K562 (cell line): ENCODE data around the gene PFN3. TPM values are rescaled to one million over a fixed set of nuclear protein-coding genes. Genes with fewer than 3 reads are reported as not detected.

ENCODE experiments used
- ATAC-seq: fragments of 200-7000 bp; cut with Tn5 transposase; 3 replicates; pipeline ENCODE4 v1.9.1; 2020; ENCODE audit warnings: moderate library complexity
- BruUV-seq: library from RNA; stranded (reverse); fragments of 400-500 nt; replicated peaks from 2 replicates; lab custom pipeline; 2021; lab: Mats Ljungman, UMichigan
- CTCF ChIA-PET: fragments of 300-600 bp; formaldehyde crosslinking; extraction: SDS; loops from one replicate; lab custom pipeline; 2021; ENCODE audit warnings: low intra/inter-chr PET ratio; lab: Yijun Ruan, JAX
- POLR2A ChIA-PET: fragments of 300-600, 350-650 bp; sonication (Branson Sonifier 250); formaldehyde crosslinking; extraction: SDS; loops from one replicate; lab custom pipeline; 2021; ENCODE audit warnings: antibody characterized with exemption, inconsistent platforms; lab: Yijun Ruan, JAX
- DNase-seq, 4 experiments: peaks; one replicate each; pipeline versions ENCODE4 v3.0.0 to v3.0.0-alpha.2; 2011 to 2018; ENCODE audit warnings: low spot score in 3 of 4, mixed read lengths in 3 of 4; ENCODE audit errors: extremely low read depth in 1 of 4
- FAIRE-seq: peaks from 2 replicates; lab custom pipeline; 2011; peaks lifted over from hg19 to GRCh38; lab: Jason Lieb, UNC
- H2AFZ ChIP-seq: 2 replicates; pipeline ENCODE4 v1.6.0; 2011; ENCODE audit warnings: low read depth, low read length, control low read depth, inconsistent platforms
- H3K27ac ChIP-seq: fragments of 200-600 bp; 3 replicates; pipeline ENCODE4 v1.8.0; 2011; ENCODE audit warnings: low read depth, mild to moderate bottlenecking, control low read depth, inconsistent platforms, low read length, moderate library complexity, mixed read lengths; ENCODE audit errors: extremely low read depth
- H3K27me3 ChIP-seq, 2 experiments: fragments of 300-600 bp in 1 of 2; 2 replicates in 1 of 2; 3 replicates in 1 of 2; pipeline versions ENCODE4 v1.6.0 to v1.8.0; 2011; ENCODE audit warnings: inconsistent platforms in 2 of 2, low read length in 2 of 2, mild to moderate bottlenecking in 1 of 2, mixed read lengths in 1 of 2, moderate library complexity in 1 of 2; ENCODE audit not compliant: control insufficient read depth in 2 of 2, insufficient read depth in 2 of 2
- H3K36me3 ChIP-seq: fragments of 300-600 bp; 3 replicates; pipeline ENCODE4 v1.8.0; 2011; ENCODE audit warnings: mild to moderate bottlenecking, low read length, inconsistent platforms; ENCODE audit not compliant: control insufficient read depth, insufficient read depth
- H3K4me1 ChIP-seq, 2 experiments: fragments of 200-600 bp in 1 of 2; replicated peaks in 1 of 2; 2 replicates in 1 of 2; 3 replicates in 1 of 2; pipeline versions ENCODE4 v1.5.1 to v1.8.0; 2011; ENCODE audit warnings: inconsistent platforms in 2 of 2, low read length in 2 of 2, mild to moderate bottlenecking in 1 of 2, mixed read lengths in 1 of 2, moderate library complexity in 1 of 2; ENCODE audit not compliant: control insufficient read depth in 2 of 2, insufficient read depth in 2 of 2
- H3K4me2 ChIP-seq: 2 replicates; pipeline ENCODE4 v1.6.1; 2011; ENCODE audit warnings: low read length, control low read depth, inconsistent platforms, mixed read lengths; ENCODE audit not compliant: insufficient read depth
- H3K4me3 ChIP-seq: fragments of 200-600 bp; sonication (generic), shearing (Covaris generic); 2 replicates; pipeline ENCODE4 v1.5.1; 2016; ENCODE audit warnings: control low read depth, inconsistent platforms
- H3K79me2 ChIP-seq: fragments of 200-600 bp; 3 replicates; pipeline ENCODE4 v1.8.0; 2011; ENCODE audit warnings: low read length, inconsistent platforms; ENCODE audit not compliant: control insufficient read depth, insufficient read depth
- H3K9ac ChIP-seq, 2 experiments: 2 replicates each; pipeline versions ENCODE4 v1.6.0 to v1.6.1; 2011; ENCODE audit warnings: low read depth in 2 of 2, low read length in 2 of 2, control low read depth in 1 of 2, inconsistent platforms in 1 of 2, mild to moderate bottlenecking in 1 of 2, mixed read lengths in 1 of 2; ENCODE audit not compliant: insufficient read depth in 1 of 2
- H3K9me1 ChIP-seq: one replicate; pipeline ENCODE4 v1.6.0; 2011; ENCODE audit warnings: inconsistent platforms, mild to moderate bottlenecking, low read length, moderate library complexity; ENCODE audit not compliant: control insufficient read depth, insufficient read depth
- H3K9me3 ChIP-seq: replicated peaks from 2 replicates; pipeline ENCODE4 v1.5.1; 2011; ENCODE audit warnings: low read depth, low read length, inconsistent platforms; ENCODE audit not compliant: control insufficient read depth, insufficient read depth
- H4K20me1 ChIP-seq: replicated peaks from 2 replicates; pipeline ENCODE4 v1.6.1; 2011; ENCODE audit warnings: low read length, inconsistent platforms, mixed read lengths; ENCODE audit not compliant: control insufficient read depth, insufficient read depth
- JUN ChIP-seq, 2 experiments: sonication (generic) in 1 of 2; formaldehyde crosslinking in 1 of 2; IDR thresholded peaks; 2 replicates each; pipeline versions ENCODE4 v1.6.1 to v1.8.0; 2012 to 2022; ENCODE audit warnings: borderline replicate concordance in 2 of 2, mild to moderate bottlenecking in 2 of 2, improper control_type of control experiment in 1 of 2, low read depth in 1 of 2, low read length in 1 of 2, missing genetic modification reagents in 1 of 2
- MECOM ChIP-seq: fragments of 250-450 bp; sonication (Bioruptor Pico); IDR thresholded peaks from 2 replicates; pipeline ENCODE4 v1.8.0; 2022; ENCODE audit warnings: inconsistent platforms
- NR2C2 ChIP-seq, 2 experiments: fragments of 200-800 bp in 1 of 2; sonication (Bioruptor generic) in 1 of 2; sonication (generic) in 1 of 2; formaldehyde crosslinking in 1 of 2; IDR thresholded peaks; 2 replicates each; pipeline versions ENCODE4 v1.6.1 to v1.8.0; 2016 to 2022; ENCODE audit warnings: mild to moderate bottlenecking in 1 of 2, missing compliant biosample characterization in 1 of 2, missing genetic modification characterization in 1 of 2, missing genetic modification reagents in 1 of 2
- POLR2G ChIP-seq: fragments of 200-400 bp; formaldehyde crosslinking; IDR thresholded peaks from 2 replicates; pipeline ENCODE4 v1.6.1; 2017; ENCODE audit warnings: low read depth, mild to moderate bottlenecking, antibody characterized with exemption, low read length, moderate library complexity
- TEAD1 ChIP-seq, 2 experiments: fragments of 450-650 bp in 1 of 2; sonication (generic) in 1 of 2; formaldehyde crosslinking; IDR thresholded peaks; 2 replicates each; pipeline versions ENCODE4 v1.4.0 to v1.8.0; 2020 to 2022; ENCODE audit warnings: mild to moderate bottlenecking in 2 of 2, missing genetic modification reagents in 1 of 2
- WGBS: fragments of 100-300 bp; shearing (Covaris generic); methylation state at CpG from one replicate; pipeline ENCODE4 v1.1.6; 2016; ENCODE audit warnings: low coverage, mixed read lengths; ENCODE audit not compliant: insufficient coverage; ENCODE audit errors: missing lambda C conversion rate; 5-methylcytosine and 5-hydroxymethylcytosine counted together
- in situ Hi-C: fragments of 300-500 bp; cut with MboI; formaldehyde crosslinking; loops from 4 replicates; pipeline ENCODE4 v1.15.0; 2018; ENCODE audit warnings: inconsistent platforms, mixed read lengths
- intact Hi-C: fragments of 100-400 bp; cut with micrococcal nuclease; formaldehyde crosslinking; loops from 2 replicates; pipeline ENCODE4 v1.14.2; 2022
- polyA plus RNA-seq, 8 experiments: library from polyadenylated mRNA; depleted of rRNA in 4 of 8; stranded (reverse) in 5 of 8; unstranded in 3 of 8; fragments of >200 nt; fragmentation: Nextera tagmentation in 2 of 8; fragmentation: Illumina TruSeq in 1 of 8; extraction: Ambion mirVana in 2 of 8; extraction: Trizol in 1 of 8; gene quantifications; 2 replicates each; pipeline versions ENCODE4 v1.2.1 to v1.2.3, GENCODE V29; 2011 to 2014; ENCODE audit warnings: inconsistent platforms in 1 of 8, missing spikeins in 1 of 8
- total RNA-seq, 7 experiments: library from RNA; depleted of rRNA in 6 of 7; stranded (reverse); fragments of >200 nt in 6 of 7; fragmentation: Illumina TruSeq in 2 of 7; extraction: Trizol in 2 of 7; gene quantifications; 2 replicates each; pipeline versions ENCODE4 v1.2.1 to v1.2.3, GENCODE V29; 2011 to 2021; ENCODE audit warnings: low replicate concordance in 1 of 7

The PFN3 gene
- total and polyA plus RNA-seq, 9 of the 15 experiments (the other 6 are each of a cell fraction or from before 2014, with no cell fraction given), result not detected

DNA sequence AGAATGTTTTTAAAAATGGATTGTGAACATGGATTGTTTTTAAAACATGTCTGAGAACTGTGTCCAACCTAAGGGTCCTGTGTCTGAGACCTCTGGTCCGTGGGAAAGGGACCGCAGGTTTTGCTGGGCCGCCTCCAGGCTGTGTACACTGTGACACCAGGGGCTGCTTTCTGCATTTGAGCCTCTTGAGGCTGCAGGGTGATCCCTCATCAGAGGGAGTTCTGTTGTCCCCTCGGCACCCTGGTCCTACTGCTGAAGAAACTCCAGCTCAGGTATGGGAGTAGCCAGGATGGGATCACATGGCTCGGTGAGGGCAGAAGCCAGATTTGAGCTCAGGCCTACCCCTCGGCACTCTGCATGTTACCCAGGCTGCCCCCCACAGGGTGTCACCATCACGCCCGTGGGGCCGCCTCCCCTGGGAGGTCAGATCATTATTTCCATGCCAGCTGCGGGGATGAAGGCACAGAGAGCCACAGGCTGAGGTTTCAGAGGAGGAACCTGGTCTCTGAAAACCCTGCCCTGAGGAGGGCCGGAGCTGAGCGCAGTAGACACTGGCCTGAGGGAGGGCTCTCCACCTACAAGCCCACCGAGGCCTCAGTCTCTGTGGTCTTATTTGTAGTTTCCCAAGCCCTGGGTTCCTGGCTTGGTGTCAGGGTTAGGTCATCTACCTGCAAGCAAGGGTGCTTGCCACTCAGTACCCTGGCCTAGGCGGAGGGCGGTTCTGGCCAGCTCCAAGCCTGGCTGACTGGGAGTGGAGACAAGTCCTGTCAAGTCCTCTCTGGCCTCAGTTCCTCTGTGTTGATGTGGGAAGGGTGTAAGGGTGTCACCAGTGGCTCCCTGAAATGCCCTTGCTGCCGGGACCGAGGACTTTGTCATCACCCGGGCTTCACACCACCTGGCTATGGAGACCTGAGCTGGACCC is 48.9 kb upstream of the PFN3 start:
- CTCF ChIA-PET, result no interaction called here
- no TSS peak for BruUV-seq
- Histone ChIP-seq H3K9me1 (no peaks in the 10 kb centered on the region), H3K4me3 (no peak overlapping the region), H3K4me2 (no peak overlapping the region), H4K20me1 (peaks cover 20% of the 10 kb centered on the region), H3K4me1 (peaks cover 19 to 48% of the 10 kb centered on the region in 2 experiments), H3K79me2 (no peaks in the 10 kb centered on the region; the same call in 2 of the 3 replicates), H2AFZ (no peak overlapping the region), H3K27me3 (no peaks in the 10 kb centered on the region)
- intact Hi-C loops, result no loop called here
- FAIRE-seq, result no peak
- 60% methylated on average over 18 of the region's 18 CpGs for WGBS
- TF ChIP-seq POLR2G (peak; percentile 66), TEAD1 (CRISPR knock-in tag; IDR thresholded peaks at IDR 0.05) (no peak), NR2C2 (CRISPR knock-in tag; IDR thresholded peaks at IDR 0.05) (0 out of 2 replicates have a peak, but pooled peaks have one; percentile 32), NR2C2 (tag; IDR thresholded peaks at IDR 0.05) (no peak), MECOM (CRISPR knock-in tag) (no peak), JUN (IDR thresholded peaks at IDR 0.05; ENCODE audit: borderline replicate concordance, low read depth, low read length) (no peak), JUN (CRISPR knock-in tag; IDR thresholded peaks at IDR 0.05; ENCODE audit: borderline replicate concordance) (no peak)
- TF ChIP-seq, all 486 proteins: peak for 2
- no peaks in the 10 kb centered on the region for H3K36me3 ChIP-seq
- ATAC-seq, result no peak
- in situ Hi-C loops, result loop anchor here (5.0 to 10.0 kb wide), 2 partner anchors 57 to 335 kb away; no protein-coding TSS in a partner anchor
- no peaks in the 10 kb centered on the region for H3K9me3 ChIP-seq
- H3K27ac ChIP-seq, result no peak overlapping the region
- DNase-seq, result no peak
- peak overlapping the region in 1 of 2 experiments; percentile 67; a peak in 1 of 4 replicates for H3K9ac ChIP-seq
- POLR2A ChIA-PET, result interaction anchor here (0.6 to 11.8 kb wide), 9 partner anchors 10 to 141 kb away, joined by 3 to 210 read pairs (median 3); partner anchors contain the start of genes GRK6 and PDLIM7
